Subcutaneous abdominal adipose tissue (tissue), 5 donors: Measurements from ENCODE around the gene CTXND1.

Experiments used
- H3K27ac ChIP-seq: one replicate; pipeline ENCODE4 v1.7.0; 2013; ENCODE audit warnings: low read depth, mild to moderate bottlenecking, inconsistent platforms, low read length, moderate library complexity
- H3K27me3 ChIP-seq, 5 donors: one replicate each; pipeline ENCODE4 v1.7.0; 2013; ENCODE audit warnings: low read length in 5 of 5, inconsistent platforms in 1 of 5; ENCODE audit not compliant: control insufficient read depth in 5 of 5, insufficient read depth in 4 of 5
- H3K36me3 ChIP-seq, 5 donors: one replicate each; pipeline ENCODE4 v1.7.0; 2013; ENCODE audit warnings: low read length in 5 of 5; ENCODE audit not compliant: control insufficient read depth in 5 of 5, insufficient read depth in 5 of 5
- H3K4me1 ChIP-seq, 5 donors: one replicate each; pipeline ENCODE4 v1.7.0; 2013; ENCODE audit warnings: low read length in 5 of 5, mild to moderate bottlenecking in 3 of 5, moderate library complexity in 1 of 5; ENCODE audit not compliant: control insufficient read depth in 5 of 5, insufficient read depth in 5 of 5
- H3K4me3 ChIP-seq, 5 donors: one replicate each; pipeline ENCODE4 v1.7.0; 2013; ENCODE audit warnings: low read length in 5 of 5, low read depth in 1 of 5
- H3K9ac ChIP-seq, 5 donors: one replicate each; pipeline ENCODE4 v1.7.0; 2013; ENCODE audit warnings: low read length in 5 of 5, mild to moderate bottlenecking in 4 of 5, moderate library complexity in 3 of 5
- H3K9me3 ChIP-seq, 5 donors: one replicate each; pipeline ENCODE4 v1.7.0; 2013; ENCODE audit warnings: low read length in 5 of 5; ENCODE audit not compliant: control insufficient read depth in 5 of 5
- donor health status: healthy.
- donor health status: healthy.
- donor health status: healthy.
- donor health status: healthy.
- donor health status: healthy.

CTXND1 gene

GRCh38 chr15:80151576-80151975 is 100.4 kb downstream of the CTXND1 start:
- peak overlapping the region; percentile 63 for H3K27ac ChIP-seq
- H3K36me3 ChIP-seq = no peaks in the 10 kb centered on the region
- H3K27me3 ChIP-seq = no peaks in the 10 kb centered on the region
- H3K9me3 ChIP-seq = no peaks in the 10 kb centered on the region
- H3K4me3 ChIP-seq = peak overlapping the region in 1 of 5 donors; percentile 35
- peak overlapping the region in 2 of 5 donors; percentile 23 to 72 for H3K9ac ChIP-seq
- peaks cover 6 to 51% (median 42%) of the 10 kb centered on the region in 5 donors for H3K4me1 ChIP-seq

GRCh38 chr15:80151148-80151547 is 100.9 kb downstream of the CTXND1 start:
- H3K4me1 ChIP-seq = peaks cover 6 to 47% (median 38%) of the 10 kb centered on the region in 5 donors
- H3K9me3 ChIP-seq = no peaks in the 10 kb centered on the region
- H3K4me3 ChIP-seq = peak overlapping the region in 1 of 5 donors; percentile 35
- no peak overlapping the region for H3K27ac ChIP-seq
- H3K27me3 ChIP-seq = no peaks in the 10 kb centered on the region
- no peaks in the 10 kb centered on the region for H3K36me3 ChIP-seq
- H3K9ac ChIP-seq = peak overlapping the region in 1 of 5 donors; percentile 72
